ENCODE results near the gene SLC4A4.

Gene SLC4A4

GRCh38 chr4:71333368-71333767, 5.5 kb upstream of the SLC4A4 start:
- DNase-seq (ENCODE audit: low read depth), result no peak
- H3K4me3 ChIP-seq (replicated peaks; ENCODE audit: low read depth, low read length), result no peak overlapping the region
- TF ChIP-seq CTCF (IDR thresholded peaks at IDR 0.05; ENCODE audit: low read length, missing control alignments), result no peak

GRCh38 chr4:71333960-71334359, 4.9 kb upstream of the SLC4A4 start:
- no peak for DNase-seq (ENCODE audit: low read depth)

GRCh38 chr4:71334465-71334882, 4.3 kb upstream of the SLC4A4 start:
- no peak for TF ChIP-seq CTCF (IDR thresholded peaks at IDR 0.05; ENCODE audit: low read length, missing control alignments)
- no peak overlapping the region for H3K4me3 ChIP-seq (replicated peaks; ENCODE audit: low read depth, low read length)
- DNase-seq (ENCODE audit: low read depth), result no peak

More at GRCh38 chr4:71333960-71334359, 4.9 kb upstream of the SLC4A4 start:
- TF ChIP-seq CTCF (IDR thresholded peaks at IDR 0.05; ENCODE audit: low read length, missing control alignments), result no peak
- H3K4me3 ChIP-seq (replicated peaks; ENCODE audit: low read depth, low read length), result no peak overlapping the region

- no peak for TF ChIP-seq CTCF (IDR thresholded peaks at IDR 0.05; ENCODE audit: low read length, missing control alignments)
- H3K4me3 ChIP-seq (replicated peaks; ENCODE audit: low read depth, low read length), result no peak overlapping the region
- no peak for DNase-seq (ENCODE audit: low read depth)
These were observed 5.0 kb downstream of the SLC4A4 start for GRCh38 chr4:71343670-71344466.

- no peak for TF ChIP-seq CTCF (IDR thresholded peaks at IDR 0.05; ENCODE audit: low read length, missing control alignments)
- H3K4me3 ChIP-seq (replicated peaks; ENCODE audit: low read depth, low read length), result no peak overlapping the region
- DNase-seq (ENCODE audit: low read depth), result no peak
These were observed 7.9 kb downstream of the SLC4A4 start for GRCh38 chr4:71346710-71347109.

GRCh38 chr4:71348586-71348985, 9.8 kb downstream of the SLC4A4 start:
- DNase-seq (ENCODE audit: low read depth), result no peak
- no peak overlapping the region for H3K4me3 ChIP-seq (replicated peaks; ENCODE audit: low read depth, low read length)
- no peak for TF ChIP-seq CTCF (IDR thresholded peaks at IDR 0.05; ENCODE audit: low read length, missing control alignments)

- no peak for TF ChIP-seq CTCF (IDR thresholded peaks at IDR 0.05; ENCODE audit: low read length, missing control alignments)
- no peak overlapping the region for H3K4me3 ChIP-seq (replicated peaks; ENCODE audit: low read depth, low read length)
- DNase-seq (ENCODE audit: low read depth), result no peak
These were observed 16.2 kb downstream of the SLC4A4 start for GRCh38 chr4:71355045-71355444.
